Activated T-helper 1 cell treated with anti-CD3 and anti-CD28 coated beads, Interleukin-12 subunit alpha, Interleukin-12 subunit beta, Interleukin-2, Interleukin-4 antibody, amounts not matched to agents 30 ng/mL and 10 ng/mL and 1 ng/mL, durations not matched to agents 14 hours and 24 hours and 36 hours (primary cell): ENCODE measurements around the gene PRR5L. TPM values are rescaled to one million over a fixed set of nuclear protein-coding genes. Genes with fewer than 3 reads are reported as not detected.

Experiments
- DNase-seq: peaks from one replicate; pipeline ENCODE4 v3.0.0; 2021; ENCODE audit warnings: low spot score
- H3K27ac Mint-ChIP-seq: one replicate; pipeline ENCODE4 v1.8.0; 2021; ENCODE audit warnings: mild to moderate bottlenecking, mixed read lengths
- H3K27me3 Mint-ChIP-seq: one replicate; pipeline ENCODE4 v1.8.0; 2022; ENCODE audit warnings: mild to moderate bottlenecking, moderate library complexity, mixed read lengths; ENCODE audit not compliant: insufficient read depth
- H3K36me3 Mint-ChIP-seq: one replicate; pipeline ENCODE4 v1.8.0; 2021; ENCODE audit warnings: low read depth, mixed read lengths
- H3K4me1 Mint-ChIP-seq: one replicate; pipeline ENCODE4 v1.8.0; 2021; ENCODE audit warnings: low read depth, mixed read lengths
- H3K4me3 Mint-ChIP-seq: one replicate; pipeline ENCODE4 v1.8.0; 2021; ENCODE audit warnings: mild to moderate bottlenecking, moderate library complexity, mixed read lengths
- H3K9me3 Mint-ChIP-seq: one replicate; pipeline ENCODE4 v1.8.0; 2021; ENCODE audit warnings: mixed read lengths
- intact Hi-C: fragments of 100-400 bp; cut with micrococcal nuclease; formaldehyde crosslinking; loops from one replicate; pipeline ENCODE4 v1.15.1; 2024
- total RNA-seq: library from RNA; stranded (reverse); gene quantifications from 2 replicates; pipeline ENCODE4 v1.2.3, GENCODE V29; 2022

The PRR5L gene
- total RNA-seq, 1 donor from 2014 or later = 64.0 TPM

DNA sequence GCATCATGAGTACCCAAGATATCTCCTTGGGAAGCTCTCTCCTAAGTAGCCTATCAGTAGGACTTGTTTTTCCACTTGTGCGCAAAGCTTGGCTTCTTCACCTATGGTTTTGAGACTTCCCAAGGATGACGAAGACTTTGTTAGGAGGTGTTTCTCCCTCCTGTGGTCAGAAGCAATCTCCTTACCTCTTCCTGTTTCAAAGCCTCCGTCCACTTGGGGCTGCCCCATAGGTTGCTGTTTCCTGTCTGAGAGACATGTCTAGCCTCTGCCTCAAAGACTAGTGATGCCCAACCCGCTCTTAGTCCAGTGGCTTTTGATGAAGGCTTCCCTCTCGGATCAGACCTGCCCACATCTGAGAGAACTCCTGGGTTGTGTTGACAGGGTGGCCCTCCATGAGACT, 121.1 kb downstream of the PRR5L start:
- peaks cover 76% of the 10 kb centered on the region for H3K4me1 Mint-ChIP-seq
- peak overlapping the region; percentile 78 for H3K4me3 Mint-ChIP-seq
- intact Hi-C loops = loop anchor here (2.0 kb wide), 1 partner anchor 14 kb away; no protein-coding TSS in a partner anchor
- H3K9me3 Mint-ChIP-seq = peaks cover 4% of the 10 kb centered on the region
- peak overlapping the region; percentile 64 for H3K27ac Mint-ChIP-seq
- no peaks in the 10 kb centered on the region for H3K27me3 Mint-ChIP-seq
- no peak for DNase-seq
- peaks cover 54% of the 10 kb centered on the region for H3K36me3 Mint-ChIP-seq

GRCh38 chr11:36419791-36420424, 123.8 kb downstream of the PRR5L start:
- Mint-ChIP-seq H3K27ac (peak overlapping the region; percentile 37), H3K27me3 (no peaks in the 10 kb centered on the region), H3K4me3 (peak overlapping the region; percentile 4), H3K9me3 (peaks cover 3% of the 10 kb centered on the region), H3K4me1 (peaks cover 87% of the 10 kb centered on the region), H3K36me3 (peaks cover 64% of the 10 kb centered on the region)
- DNase-seq = no peak
- intact Hi-C loops = loop anchor here (1.0 to 10.0 kb wide), 3 partner anchors 22 to 1275 kb away; no protein-coding TSS in a partner anchor

- Mint-ChIP-seq H3K27ac (peak overlapping the region; percentile 86), H3K9me3 (no peaks in the 10 kb centered on the region)
- intact Hi-C loops = loop anchor here (1.0 to 10.0 kb wide), 8 partner anchors 10 to 1277 kb away; no protein-coding TSS in a partner anchor
These were observed 125.6 kb downstream of the PRR5L start for GRCh38 chr11:36421546-36422155.

DNA sequence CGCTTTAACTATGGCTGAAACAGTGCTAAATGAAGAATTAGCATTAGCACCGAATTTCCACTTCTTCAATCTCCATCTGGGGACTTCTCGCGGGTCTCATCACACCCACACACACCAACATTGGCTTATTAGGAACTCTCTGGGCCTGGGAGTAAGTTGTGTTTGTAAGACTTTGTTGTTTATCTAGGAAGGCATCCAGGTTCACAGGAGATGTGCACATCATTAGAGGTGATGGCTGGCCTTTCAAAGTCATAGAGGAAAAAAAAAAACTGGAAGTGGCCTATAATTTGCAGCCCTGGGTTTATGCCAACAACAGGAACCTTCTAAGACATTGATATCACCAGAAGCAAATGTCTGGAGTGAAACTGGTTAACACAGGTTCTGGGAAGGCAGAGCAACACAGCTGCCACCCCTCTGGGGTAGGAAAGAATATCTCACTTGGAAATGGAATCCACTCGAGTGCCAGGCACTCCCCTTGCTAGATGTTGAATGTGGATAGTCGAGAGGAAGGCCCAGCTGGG, 129.5 kb downstream of the PRR5L start:
- no peak for DNase-seq
- H3K36me3 Mint-ChIP-seq = peaks cover 55% of the 10 kb centered on the region
- peaks cover 62% of the 10 kb centered on the region for H3K4me1 Mint-ChIP-seq
- no peaks in the 10 kb centered on the region for H3K9me3 Mint-ChIP-seq
- intact Hi-C loops = loop anchor here (10.0 kb wide), 1 partner anchor 1281 kb away; no protein-coding TSS in a partner anchor
- no peaks in the 10 kb centered on the region for H3K27me3 Mint-ChIP-seq
- no peak overlapping the region for H3K4me3 Mint-ChIP-seq
- peak overlapping the region; percentile 25 for H3K27ac Mint-ChIP-seq

More at GRCh38 chr11:36421546-36422155, 125.6 kb downstream of the PRR5L start:
- Mint-ChIP-seq H3K4me1 (peaks cover 89% of the 10 kb centered on the region), H3K36me3 (peaks cover 64% of the 10 kb centered on the region), H3K4me3 (peak overlapping the region; percentile 64), H3K27me3 (no peaks in the 10 kb centered on the region)
- no peak for DNase-seq

- DNase-seq = no peak
- Mint-ChIP-seq H3K27me3 (no peaks in the 10 kb centered on the region), H3K4me1 (peaks cover 61% of the 10 kb centered on the region), H3K4me3 (no peak overlapping the region), H3K9me3 (no peaks in the 10 kb centered on the region), H3K27ac (no peak overlapping the region), H3K36me3 (peaks cover 58% of the 10 kb centered on the region)
- intact Hi-C loops = loop anchor here (10.0 kb wide), 1 partner anchor 1282 kb away; no protein-coding TSS in a partner anchor
These were observed 130.2 kb downstream of the PRR5L start for GRCh38 chr11:36426226-36426848.

GRCh38 chr11:36427079-36427478, 131.0 kb downstream of the PRR5L start:
- Mint-ChIP-seq H3K4me1 (peaks cover 61% of the 10 kb centered on the region), H3K27ac (no peak overlapping the region), H3K9me3 (no peaks in the 10 kb centered on the region)

GRCh38 chr11:36427876-36428275, 131.8 kb downstream of the PRR5L start:
- H3K27me3 Mint-ChIP-seq = no peaks in the 10 kb centered on the region
- H3K36me3 Mint-ChIP-seq = peaks cover 64% of the 10 kb centered on the region
- intact Hi-C loops = loop anchor here (10.0 kb wide), 1 partner anchor 1283 kb away; no protein-coding TSS in a partner anchor
- DNase-seq = no peak
- peaks cover 60% of the 10 kb centered on the region for H3K4me1 Mint-ChIP-seq
- H3K27ac Mint-ChIP-seq = no peak overlapping the region
- no peak overlapping the region for H3K4me3 Mint-ChIP-seq
- no peaks in the 10 kb centered on the region for H3K9me3 Mint-ChIP-seq

More at GRCh38 chr11:36427079-36427478, 131.0 kb downstream of the PRR5L start:
- no peak overlapping the region for H3K4me3 Mint-ChIP-seq
- no peaks in the 10 kb centered on the region for H3K27me3 Mint-ChIP-seq
- intact Hi-C loops = loop anchor here (10.0 kb wide), 1 partner anchor 1282 kb away; no protein-coding TSS in a partner anchor
- peaks cover 60% of the 10 kb centered on the region for H3K36me3 Mint-ChIP-seq
- no peak for DNase-seq

- H3K9me3 Mint-ChIP-seq = peaks cover 9% of the 10 kb centered on the region
- intact Hi-C loops = loop anchor here (1.0 to 2.0 kb wide), 5 partner anchors 9 to 36 kb away; no protein-coding TSS in a partner anchor
These were observed 135.5 kb downstream of the PRR5L start for GRCh38 chr11:36431429-36432092.

DNA sequence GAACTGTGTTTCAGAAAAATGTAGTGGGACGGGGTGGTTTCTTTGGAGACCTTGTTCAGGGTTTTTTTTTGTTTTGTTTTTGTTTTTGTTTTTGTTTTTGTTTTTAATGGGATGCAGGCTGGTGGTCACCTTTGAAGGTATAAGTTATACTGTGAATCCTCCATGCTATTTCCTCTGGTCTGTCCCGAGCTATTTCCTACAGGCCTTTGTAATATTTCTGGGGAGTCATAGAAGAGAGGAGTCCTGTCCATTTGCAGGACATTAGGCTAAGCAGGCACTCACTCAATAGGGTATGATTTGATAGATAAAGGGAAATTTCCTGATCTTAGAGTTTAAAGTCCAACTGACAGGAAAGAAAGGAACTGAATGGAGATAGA, 136.0 kb downstream of the PRR5L start:
- Mint-ChIP-seq H3K36me3 (peaks cover 67% of the 10 kb centered on the region), H3K27me3 (no peaks in the 10 kb centered on the region), H3K9me3 (peaks cover 9% of the 10 kb centered on the region), H3K4me1 (peaks cover 49% of the 10 kb centered on the region), H3K4me3 (peak overlapping the region; percentile 54), H3K27ac (peak overlapping the region; percentile 76)
- no peak for DNase-seq
- intact Hi-C loops = loop anchor here (1.0 kb wide), 2 partner anchors 8 to 37 kb away; no protein-coding TSS in a partner anchor

More at GRCh38 chr11:36431429-36432092, 135.5 kb downstream of the PRR5L start:
- H3K36me3 Mint-ChIP-seq = peaks cover 67% of the 10 kb centered on the region
- H3K27me3 Mint-ChIP-seq = no peaks in the 10 kb centered on the region
- no peak for DNase-seq
- H3K4me3 Mint-ChIP-seq = peak overlapping the region; percentile 54
- H3K27ac Mint-ChIP-seq = peak overlapping the region; percentile 76
- peaks cover 50% of the 10 kb centered on the region for H3K4me1 Mint-ChIP-seq

GRCh38 chr11:36432738-36433137, 136.7 kb downstream of the PRR5L start:
- peaks cover 50% of the 10 kb centered on the region for H3K4me1 Mint-ChIP-seq
- peaks cover 9% of the 10 kb centered on the region for H3K9me3 Mint-ChIP-seq
- peaks cover 68% of the 10 kb centered on the region for H3K36me3 Mint-ChIP-seq
- intact Hi-C loops = loop anchor here (1.0 kb wide), 2 partner anchors 8 to 37 kb away; no protein-coding TSS in a partner anchor
- H3K27me3 Mint-ChIP-seq = no peaks in the 10 kb centered on the region
- H3K27ac Mint-ChIP-seq = no peak overlapping the region
- H3K4me3 Mint-ChIP-seq = no peak overlapping the region
- no peak for DNase-seq

DNA sequence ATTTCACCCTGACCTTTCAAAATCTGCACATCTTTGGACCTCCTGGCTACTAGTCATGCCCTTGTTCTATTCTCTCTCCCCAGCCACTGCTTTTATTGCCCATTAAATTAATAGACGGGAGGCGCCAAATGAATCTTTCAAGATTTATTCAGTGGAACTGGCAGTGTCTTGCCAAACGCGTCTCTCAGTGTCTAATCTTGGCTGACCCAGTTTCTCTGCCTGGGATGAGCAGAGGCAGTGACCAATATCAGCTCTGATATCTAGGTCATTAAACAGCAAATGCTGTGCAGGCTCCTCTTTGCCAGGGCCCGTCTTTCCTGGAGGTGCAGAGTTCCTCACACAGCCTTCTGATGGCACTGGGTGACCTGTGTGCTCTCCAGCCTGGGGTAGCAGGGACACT, 140.0 kb downstream of the PRR5L start:
- Mint-ChIP-seq H3K9me3 (peaks cover 9% of the 10 kb centered on the region), H3K27me3 (no peaks in the 10 kb centered on the region), H3K36me3 (peaks cover 80% of the 10 kb centered on the region), H3K4me1 (peaks cover 52% of the 10 kb centered on the region), H3K4me3 (no peak overlapping the region), H3K27ac (no peak overlapping the region)
- intact Hi-C loops = no loop called here
- no peak for DNase-seq

DNA sequence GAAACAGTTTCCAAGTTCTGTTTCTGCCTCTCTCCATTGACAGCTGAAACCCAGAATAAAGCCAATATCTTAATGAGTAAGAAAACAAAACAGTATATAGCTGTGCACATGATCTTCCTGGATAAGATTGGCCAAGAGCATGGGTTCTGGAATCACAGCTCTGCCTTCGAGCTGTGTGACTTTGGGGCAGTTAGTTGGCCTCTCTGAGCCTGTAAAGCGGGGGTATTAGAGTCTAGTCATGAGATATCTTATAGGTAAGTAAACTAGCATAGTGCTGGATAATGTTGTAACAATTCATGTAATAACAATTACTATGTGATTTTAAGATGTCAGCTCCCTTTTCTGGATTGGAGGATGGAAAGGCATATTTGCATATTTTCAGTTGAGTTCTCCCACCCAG, 140.5 kb downstream of the PRR5L start:
- intact Hi-C loops = no loop called here
- H3K4me3 Mint-ChIP-seq = no peak overlapping the region
- peaks cover 81% of the 10 kb centered on the region for H3K36me3 Mint-ChIP-seq
- peaks cover 9% of the 10 kb centered on the region for H3K9me3 Mint-ChIP-seq
- no peak for DNase-seq
- H3K27ac Mint-ChIP-seq = no peak overlapping the region
- H3K27me3 Mint-ChIP-seq = no peaks in the 10 kb centered on the region
- H3K4me1 Mint-ChIP-seq = peaks cover 51% of the 10 kb centered on the region
